ENCODE data around the gene CFAP46.
"Not testable (repeated sequence)": the region's sequence is repeated elsewhere in the genome, so short reads cannot be mapped to it uniquely, and the experiment has no call there.

The CFAP46 gene

DNA sequence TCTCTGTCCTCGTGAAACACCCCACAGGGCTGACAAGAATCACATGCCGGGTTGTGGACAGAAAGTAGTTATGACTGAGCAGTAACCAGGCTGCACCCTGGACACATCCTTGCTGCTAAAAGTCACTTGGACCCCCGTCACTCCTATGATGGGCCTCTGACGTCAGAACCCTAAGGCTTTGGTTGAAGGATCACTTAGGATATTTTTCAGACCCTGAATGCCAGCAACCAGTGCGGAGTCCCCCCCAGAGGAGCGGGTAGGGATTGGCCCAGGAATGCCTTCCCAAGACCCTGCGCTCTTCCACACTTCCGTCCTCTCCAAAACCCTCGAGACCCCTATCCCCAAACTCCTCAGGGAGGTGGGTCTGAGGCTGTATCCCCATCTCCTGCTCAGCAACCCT, 52.1 kb downstream of the CFAP46 start:
- Histone ChIP-seq H3K4me3 (ENCODE audit: low read depth, low read length) (no peak overlapping the region), H3K4me1 (ENCODE audit: control insufficient read depth, insufficient read depth, low read length) (no peaks in the 10 kb centered on the region), H3K9me3 (ENCODE audit: control insufficient read depth, insufficient read depth, low read length) (no peaks in the 10 kb centered on the region), H3K9ac (ENCODE audit: low read depth, low read length) (no peak overlapping the region), H3K36me3 (ENCODE audit: control insufficient read depth, insufficient read depth, low read length) (no peaks in the 10 kb centered on the region), H3K27me3 (ENCODE audit: control insufficient read depth, insufficient read depth, low read length) (no peaks in the 10 kb centered on the region)

DNA sequence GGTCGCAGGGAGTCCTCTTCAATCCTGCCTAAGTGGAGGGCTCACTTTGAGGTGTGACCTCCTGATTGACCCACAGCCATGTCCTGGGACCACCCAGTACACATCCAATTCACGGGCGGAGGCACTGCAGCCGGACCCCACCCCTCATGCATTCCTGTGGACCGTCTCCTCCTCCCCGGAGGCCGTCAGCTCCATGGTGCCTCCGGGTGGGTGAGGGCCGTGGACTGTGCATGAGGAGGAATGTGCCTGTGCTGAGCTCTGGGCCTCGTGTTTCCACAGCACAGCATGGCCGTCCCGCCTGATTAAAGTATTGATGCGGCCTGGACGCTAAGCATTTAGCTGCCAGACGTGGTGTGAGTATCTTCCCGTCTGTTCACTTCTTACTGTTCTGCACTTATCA, 52.8 kb downstream of the CFAP46 start:
- H3K36me3 ChIP-seq (ENCODE audit: control insufficient read depth, insufficient read depth, low read length): no peaks in the 10 kb centered on the region
- H3K9me3 ChIP-seq (ENCODE audit: control insufficient read depth, insufficient read depth, low read length): no peaks in the 10 kb centered on the region
- no peak overlapping the region for H3K4me3 ChIP-seq (ENCODE audit: low read depth, low read length)
- H3K27me3 ChIP-seq (ENCODE audit: control insufficient read depth, insufficient read depth, low read length): no peaks in the 10 kb centered on the region
- no peaks in the 10 kb centered on the region for H3K4me1 ChIP-seq (ENCODE audit: control insufficient read depth, insufficient read depth, low read length)
- H3K9ac ChIP-seq (ENCODE audit: low read depth, low read length): no peak overlapping the region

DNA sequence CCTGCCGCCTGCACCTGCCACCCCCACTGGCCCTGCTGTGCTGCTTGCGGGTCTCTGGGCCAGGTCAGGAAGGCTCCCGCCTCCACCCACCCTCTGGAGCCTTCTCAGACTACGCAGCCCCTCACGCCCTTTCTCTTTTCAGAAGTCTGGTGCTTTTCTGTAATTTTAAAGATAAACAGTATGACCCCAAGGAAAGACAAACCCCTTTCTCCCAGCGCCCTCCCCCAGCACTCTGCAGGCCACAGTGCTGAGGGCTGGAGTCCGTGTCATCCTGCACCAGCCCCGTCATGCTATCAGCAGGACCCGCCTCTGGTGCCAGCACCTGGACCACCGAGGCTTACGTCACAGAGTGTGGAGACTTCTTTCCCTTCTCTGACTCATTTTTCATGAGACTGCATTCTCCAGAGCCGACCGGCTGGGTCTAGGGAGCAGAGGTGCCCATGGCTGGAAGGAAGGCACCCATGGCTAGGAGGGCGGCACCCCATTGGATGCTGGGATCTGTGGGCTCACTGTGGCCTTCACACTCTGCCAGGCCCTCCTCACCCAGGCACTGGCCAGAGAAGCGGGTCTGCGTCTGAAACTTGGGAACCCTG, 53.4 kb downstream of the CFAP46 start:
- Histone ChIP-seq H3K9me3 (ENCODE audit: control insufficient read depth, insufficient read depth, low read length) (no peaks in the 10 kb centered on the region), H3K4me1 (ENCODE audit: control insufficient read depth, insufficient read depth, low read length) (no peaks in the 10 kb centered on the region), H3K9ac (ENCODE audit: low read depth, low read length) (no peak overlapping the region), H3K36me3 (ENCODE audit: control insufficient read depth, insufficient read depth, low read length) (no peaks in the 10 kb centered on the region), H3K27me3 (ENCODE audit: control insufficient read depth, insufficient read depth, low read length) (no peaks in the 10 kb centered on the region), H3K4me3 (ENCODE audit: low read depth, low read length) (no peak overlapping the region)

DNA sequence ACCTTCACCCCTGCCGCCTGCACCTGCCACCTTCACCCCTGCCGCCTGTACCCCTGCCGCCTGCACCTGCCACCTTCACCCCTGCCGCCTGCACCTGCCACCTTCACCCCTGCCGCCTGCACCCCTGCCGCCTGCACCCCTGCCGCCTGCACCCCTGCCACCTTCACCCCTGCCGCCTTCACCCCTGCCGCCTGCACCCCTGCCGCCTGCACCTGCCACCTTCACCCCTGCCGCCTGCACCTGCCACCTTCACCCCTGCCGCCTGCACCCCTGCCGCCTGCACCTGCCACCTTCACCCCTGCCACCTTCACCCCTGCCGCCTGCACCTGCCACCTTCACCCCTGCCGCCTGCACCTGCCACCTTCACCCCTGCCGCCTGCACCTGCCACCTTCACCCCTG, 53.9 kb downstream of the CFAP46 start:
- not testable (repeated sequence) for H3K4me3 ChIP-seq (ENCODE audit: low read depth, low read length); H3K9me3 ChIP-seq (ENCODE audit: control insufficient read depth, insufficient read depth, low read length); H3K27me3 ChIP-seq (ENCODE audit: control insufficient read depth, insufficient read depth, low read length); H3K36me3 ChIP-seq (ENCODE audit: control insufficient read depth, insufficient read depth, low read length); H3K9ac ChIP-seq (ENCODE audit: low read depth, low read length); H3K4me1 ChIP-seq (ENCODE audit: control insufficient read depth, insufficient read depth, low read length)

DNA sequence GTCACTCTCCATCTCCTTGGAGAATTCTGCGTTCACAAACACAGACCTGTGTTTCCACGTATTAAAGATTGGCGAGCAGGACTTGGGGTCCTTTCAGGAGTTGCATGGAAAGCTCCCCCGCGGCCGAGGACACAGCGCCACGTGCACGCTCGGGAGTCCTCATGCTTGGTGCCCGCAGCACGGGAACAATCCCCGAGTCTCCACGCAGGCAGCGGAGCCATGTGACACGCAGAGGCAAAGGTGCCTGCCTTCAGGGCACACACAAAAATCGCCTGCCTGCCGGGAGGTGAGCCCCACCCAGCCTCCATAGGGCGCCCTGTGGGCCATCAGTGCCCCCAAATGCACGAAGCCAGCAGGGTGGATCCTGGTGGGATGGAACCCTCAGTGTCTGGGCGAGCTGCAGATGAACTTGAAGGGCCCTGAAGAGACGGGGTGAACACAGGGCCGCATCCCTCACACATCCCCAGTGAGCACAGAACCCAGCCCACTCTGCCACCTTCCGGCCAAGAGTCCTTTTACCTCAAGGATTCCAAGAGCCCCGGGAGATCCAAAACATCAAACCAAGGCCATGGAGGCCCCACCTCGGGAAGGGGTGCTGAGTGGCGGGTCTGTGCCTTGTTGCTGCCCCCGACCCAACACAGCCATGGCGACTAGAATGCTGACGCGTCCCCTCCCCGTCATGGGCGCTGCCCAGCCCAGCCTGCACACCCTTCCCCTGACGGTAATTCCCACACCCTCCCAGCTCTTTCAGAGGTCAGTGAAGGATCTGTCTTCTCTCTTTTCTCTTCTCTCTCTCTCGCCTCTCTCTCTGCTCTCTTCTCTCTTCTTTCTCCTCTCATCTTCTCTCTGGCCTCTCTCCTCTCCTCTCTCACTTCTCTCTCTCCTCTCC, 55.9 kb downstream of the CFAP46 start:
- Histone ChIP-seq H3K4me3 (ENCODE audit: low read depth, low read length) (no peak overlapping the region), H3K36me3 (ENCODE audit: control insufficient read depth, insufficient read depth, low read length) (no peaks in the 10 kb centered on the region), H3K27me3 (ENCODE audit: control insufficient read depth, insufficient read depth, low read length) (no peaks in the 10 kb centered on the region), H3K9ac (ENCODE audit: low read depth, low read length) (no peak overlapping the region), H3K4me1 (ENCODE audit: control insufficient read depth, insufficient read depth, low read length) (no peaks in the 10 kb centered on the region), H3K9me3 (ENCODE audit: control insufficient read depth, insufficient read depth, low read length) (no peaks in the 10 kb centered on the region)

DNA sequence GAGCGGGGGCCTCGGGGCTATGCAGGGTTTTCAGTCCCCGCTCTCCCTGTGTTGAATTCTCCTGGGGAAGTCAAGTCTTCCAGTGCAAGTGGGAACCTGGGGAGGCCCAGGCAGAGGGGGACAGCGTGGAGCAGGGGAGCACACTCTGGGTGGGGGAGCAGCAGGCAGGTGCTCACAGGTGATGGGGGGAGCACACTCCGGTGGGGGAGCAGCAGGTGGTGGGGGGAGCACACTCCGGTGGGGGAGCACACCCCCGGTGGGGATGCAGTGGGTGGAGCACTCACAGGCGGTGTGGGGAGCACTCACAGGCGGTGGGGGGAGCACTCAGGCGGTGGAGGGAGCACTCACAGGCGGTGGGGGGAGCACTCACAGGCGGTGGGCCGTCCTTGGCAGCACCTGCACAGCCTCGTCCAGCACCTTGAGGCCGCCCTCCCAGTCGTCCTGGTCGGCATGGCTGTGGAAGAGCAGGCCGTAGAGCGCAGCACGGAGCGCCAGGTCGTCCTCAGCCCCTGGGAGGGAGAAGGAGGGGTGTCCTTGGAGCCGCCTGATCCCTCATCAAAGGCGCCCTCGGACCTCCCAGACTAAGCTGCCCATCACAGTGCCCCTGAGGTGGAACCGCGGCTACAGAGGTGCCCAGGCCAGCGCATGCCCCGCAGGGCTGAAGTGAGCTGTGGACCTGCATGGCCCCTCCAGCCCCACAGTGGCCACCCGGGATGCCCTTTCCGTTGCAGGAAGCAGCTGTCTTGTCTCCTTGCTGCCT, 56.7 kb downstream of the CFAP46 start:
- H3K36me3 ChIP-seq (ENCODE audit: control insufficient read depth, insufficient read depth, low read length): no peaks in the 10 kb centered on the region
- H3K4me3 ChIP-seq (ENCODE audit: low read depth, low read length): no peak overlapping the region
- H3K4me1 ChIP-seq (ENCODE audit: control insufficient read depth, insufficient read depth, low read length): no peaks in the 10 kb centered on the region
- no peaks in the 10 kb centered on the region for H3K27me3 ChIP-seq (ENCODE audit: control insufficient read depth, insufficient read depth, low read length)
- H3K9ac ChIP-seq (ENCODE audit: low read depth, low read length): no peak overlapping the region
- H3K9me3 ChIP-seq (ENCODE audit: control insufficient read depth, insufficient read depth, low read length): no peaks in the 10 kb centered on the region

DNA sequence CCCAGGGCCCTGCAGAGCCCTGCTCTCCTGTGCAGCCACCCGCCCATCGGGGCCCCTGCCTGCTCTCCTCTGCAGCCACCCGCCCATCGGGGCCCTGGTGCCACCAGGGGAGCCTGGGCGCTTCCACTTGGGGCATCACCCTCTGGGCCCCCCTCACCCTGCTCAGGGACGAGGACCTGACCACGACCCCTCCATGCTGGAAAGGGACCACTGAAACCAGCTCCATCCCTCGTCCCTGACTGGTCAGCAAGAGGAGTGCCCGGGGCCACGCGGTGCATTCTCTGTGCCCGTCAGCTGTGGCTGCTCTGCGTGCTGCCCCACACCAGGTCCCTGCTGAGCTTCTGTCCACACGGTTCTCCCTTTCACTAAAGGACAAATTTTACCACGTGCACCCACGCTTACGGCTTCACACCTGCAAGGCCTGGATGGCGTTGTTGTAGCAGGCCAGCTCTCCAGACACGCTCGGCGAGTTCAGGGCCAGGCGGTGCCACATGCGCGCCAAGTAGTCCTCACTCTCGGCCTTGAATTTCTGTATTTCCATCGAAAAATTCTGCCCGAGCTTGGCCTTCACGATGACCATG, 57.6 kb downstream of the CFAP46 start:
- no peaks in the 10 kb centered on the region for H3K27me3 ChIP-seq (ENCODE audit: control insufficient read depth, insufficient read depth, low read length)
- no peaks in the 10 kb centered on the region for H3K4me1 ChIP-seq (ENCODE audit: control insufficient read depth, insufficient read depth, low read length)
- no peaks in the 10 kb centered on the region for H3K36me3 ChIP-seq (ENCODE audit: control insufficient read depth, insufficient read depth, low read length)
- no peak overlapping the region for H3K4me3 ChIP-seq (ENCODE audit: low read depth, low read length)
- no peaks in the 10 kb centered on the region for H3K9me3 ChIP-seq (ENCODE audit: control insufficient read depth, insufficient read depth, low read length)
- no peak overlapping the region for H3K9ac ChIP-seq (ENCODE audit: low read depth, low read length)

DNA sequence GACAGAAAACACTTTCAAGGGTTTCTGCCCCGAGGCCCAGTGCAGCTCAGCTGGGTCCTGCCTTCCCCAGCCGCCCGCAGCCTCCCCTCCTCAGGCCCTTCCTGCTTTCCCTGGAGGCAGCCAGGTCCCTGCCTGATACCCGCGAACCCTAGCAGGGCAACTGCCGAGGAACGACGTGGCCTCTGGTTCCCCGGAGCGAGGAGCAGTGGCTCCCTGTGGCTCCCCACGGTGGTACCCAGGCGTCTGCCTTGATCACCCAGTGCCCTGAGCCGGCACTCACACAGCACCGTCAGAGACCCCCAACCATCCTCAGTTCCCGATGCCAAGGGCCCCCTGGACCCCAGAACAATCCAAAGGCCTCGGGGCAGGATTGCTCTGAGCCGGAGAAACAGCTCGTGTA, 58.3 kb downstream of the CFAP46 start:
- no peak overlapping the region for H3K9ac ChIP-seq (ENCODE audit: low read depth, low read length)
- H3K4me1 ChIP-seq (ENCODE audit: control insufficient read depth, insufficient read depth, low read length): no peaks in the 10 kb centered on the region
- H3K9me3 ChIP-seq (ENCODE audit: control insufficient read depth, insufficient read depth, low read length): no peaks in the 10 kb centered on the region
- no peak overlapping the region for H3K4me3 ChIP-seq (ENCODE audit: low read depth, low read length)
- H3K36me3 ChIP-seq (ENCODE audit: control insufficient read depth, insufficient read depth, low read length): no peaks in the 10 kb centered on the region
- H3K27me3 ChIP-seq (ENCODE audit: control insufficient read depth, insufficient read depth, low read length): no peaks in the 10 kb centered on the region

DNA sequence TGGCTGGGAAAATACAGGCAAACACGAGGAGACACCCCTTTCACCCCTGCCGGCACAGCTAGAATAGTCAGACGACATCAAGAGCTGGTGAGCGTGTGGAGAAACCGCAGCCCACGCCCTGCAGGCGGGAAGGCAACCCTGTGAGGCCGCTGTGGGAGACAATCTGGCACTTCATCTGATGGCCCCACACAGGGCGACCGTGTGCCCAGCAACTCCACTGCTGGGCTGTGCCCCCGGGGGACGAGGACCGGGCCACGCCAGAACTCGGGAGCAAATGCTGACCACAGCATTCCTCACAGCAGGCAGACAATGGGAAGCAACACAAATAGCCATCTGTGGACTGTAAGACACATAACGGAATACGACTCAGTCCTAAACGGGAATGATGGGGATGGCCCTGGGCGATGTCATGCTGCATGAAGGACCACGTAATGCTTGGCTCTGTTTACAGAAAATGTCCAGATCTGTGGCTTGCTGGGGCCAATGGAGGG, 58.9 kb downstream of the CFAP46 start:
- Histone ChIP-seq H3K9me3 (ENCODE audit: control insufficient read depth, insufficient read depth, low read length) (no peaks in the 10 kb centered on the region), H3K36me3 (ENCODE audit: control insufficient read depth, insufficient read depth, low read length) (no peaks in the 10 kb centered on the region), H3K27me3 (ENCODE audit: control insufficient read depth, insufficient read depth, low read length) (no peaks in the 10 kb centered on the region), H3K4me1 (ENCODE audit: control insufficient read depth, insufficient read depth, low read length) (no peaks in the 10 kb centered on the region), H3K9ac (ENCODE audit: low read depth, low read length) (no peak overlapping the region), H3K4me3 (ENCODE audit: low read depth, low read length) (no peak overlapping the region)

DNA sequence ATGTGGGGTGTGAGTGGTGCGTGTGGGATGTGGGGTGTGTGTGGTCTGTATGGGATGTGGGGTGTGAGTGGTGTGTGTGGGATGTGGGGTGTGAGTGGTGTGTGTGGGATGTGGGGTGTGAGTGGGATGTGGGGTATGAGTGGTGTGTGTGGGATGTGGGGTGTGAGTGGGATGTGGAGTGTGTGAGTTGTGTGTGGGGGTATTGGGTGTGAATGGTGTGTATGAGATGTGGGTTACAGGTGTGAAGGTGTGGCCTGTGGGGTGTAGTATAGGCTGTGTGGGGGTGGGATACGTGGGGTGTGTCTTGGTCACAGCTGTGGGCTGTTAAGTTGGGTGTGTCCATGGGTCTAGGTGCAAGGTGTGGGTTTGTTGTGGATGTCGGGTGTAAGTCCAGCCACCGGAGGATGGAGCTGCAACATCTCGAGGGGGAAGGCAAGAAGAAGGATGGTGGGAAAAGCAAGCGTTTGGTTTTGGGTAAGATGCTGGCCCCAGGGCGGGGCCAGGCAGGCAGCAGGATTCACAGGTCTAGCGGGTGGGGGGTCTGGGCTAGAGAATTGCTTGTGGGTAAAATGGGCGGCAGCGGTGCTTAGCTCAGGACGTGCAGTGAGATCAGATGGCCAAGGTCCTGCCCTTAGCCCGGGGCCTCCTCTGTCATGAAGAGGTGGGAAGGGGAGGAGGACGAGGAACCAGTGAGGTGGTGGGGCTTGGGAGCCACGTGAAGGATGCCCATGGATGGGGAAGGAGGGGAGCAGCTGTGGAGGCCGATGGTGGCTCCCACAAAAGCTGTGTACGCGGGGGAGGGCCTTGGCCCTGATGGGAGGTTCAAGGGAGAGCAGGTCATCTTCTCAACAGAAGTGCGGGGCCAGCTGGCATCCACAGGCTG, 60.1 kb downstream of the CFAP46 start:
- no peaks in the 10 kb centered on the region for H3K36me3 ChIP-seq (ENCODE audit: control insufficient read depth, insufficient read depth, low read length)
- H3K4me3 ChIP-seq (ENCODE audit: low read depth, low read length): no peak overlapping the region
- no peaks in the 10 kb centered on the region for H3K4me1 ChIP-seq (ENCODE audit: control insufficient read depth, insufficient read depth, low read length)
- no peak overlapping the region for H3K9ac ChIP-seq (ENCODE audit: low read depth, low read length)
- no peaks in the 10 kb centered on the region for H3K27me3 ChIP-seq (ENCODE audit: control insufficient read depth, insufficient read depth, low read length)
- no peaks in the 10 kb centered on the region for H3K9me3 ChIP-seq (ENCODE audit: control insufficient read depth, insufficient read depth, low read length)

Data from iPS-15b (cell line).